GM12891 (cell line): ENCODE measurements around the gene PPOX.

Experiments used
- POLR2A ChIP-seq: IDR thresholded peaks from 2 replicates; pipeline ENCODE4 v1.6.1; 2011; ENCODE audit warnings: low read depth, low read length, control low read depth
- POLR2AphosphoS5 ChIP-seq: IDR thresholded peaks from 2 replicates; pipeline ENCODE4 v1.6.1; 2011; ENCODE audit warnings: low read depth, low read length, control low read depth
- SPI1 ChIP-seq: IDR thresholded peaks from 2 replicates; pipeline ENCODE4 v1.6.1; 2011; ENCODE audit warnings: low read depth, low read length, control low read depth

DNA sequence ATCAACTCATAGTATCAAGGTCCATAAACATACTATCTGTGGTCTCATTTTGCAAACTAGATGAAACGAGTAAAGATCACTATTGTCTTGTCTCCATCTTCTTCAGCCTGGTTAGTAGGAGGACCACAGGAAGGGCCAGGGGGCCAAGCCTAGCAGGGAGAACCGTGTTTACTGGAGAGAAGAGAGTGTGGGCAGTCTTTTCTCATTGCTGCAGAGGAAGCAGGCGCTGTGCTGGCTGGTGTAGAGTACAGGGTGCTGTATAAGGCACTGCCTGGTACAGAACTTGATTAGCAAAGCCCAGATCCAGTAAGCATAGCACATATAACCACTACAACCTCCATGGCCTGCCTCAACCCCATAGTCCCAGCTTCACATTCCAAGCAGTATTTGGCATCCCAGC lies 21.1 kb downstream of the PPOX start:
- TF ChIP-seq POLR2A, result no peak
- TF ChIP-seq POLR2AphosphoS5, result no peak
- TF ChIP-seq SPI1, result no peak
